Neural progenitor cell (in vitro differentiated cells): ENCODE results near the gene PPFIA2.

Experiments
- EZH2 ChIP-seq: fragments of 200-600 bp; sonication (generic); IDR thresholded peaks from 2 replicates; pipeline ENCODE4 v1.6.1; 2017; ENCODE audit warnings: antibody characterized with exemption, mild to moderate bottlenecking, moderate library complexity
- EZH2phosphoT487 ChIP-seq: fragments of 200-600 bp; sonication (generic); IDR thresholded peaks from 2 replicates; pipeline ENCODE4 v1.6.1; 2017; ENCODE audit warnings: antibody characterized with exemption
- TF ChIP-seq, protein P1 (sequence below): fragments of 200-600 bp; sonication (generic); IDR thresholded peaks from 2 replicates; pipeline ENCODE4 v1.5.1; 2017; ENCODE audit warnings: antibody characterized with exemption, mild to moderate bottlenecking

DNA sequence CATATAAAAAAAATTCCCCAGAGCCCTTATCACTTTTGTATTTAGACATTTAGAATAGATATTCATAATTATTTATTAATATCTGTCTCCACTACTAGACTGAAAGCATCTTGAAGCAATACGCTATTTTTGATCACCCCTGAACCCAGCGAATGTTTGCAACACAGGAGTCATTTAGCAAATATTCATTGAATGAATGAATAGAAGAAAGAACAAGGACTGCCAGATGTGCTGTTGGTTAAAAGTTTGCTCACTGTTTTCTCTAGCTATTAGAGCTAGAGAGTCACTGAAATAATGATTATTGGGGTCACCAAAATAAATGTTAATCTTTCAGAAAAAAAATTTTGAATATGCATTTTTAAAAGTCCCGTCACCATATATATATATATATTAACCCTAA lies 506.9 kb downstream of the PPFIA2 start:
- TF ChIP-seq, protein P1, sequence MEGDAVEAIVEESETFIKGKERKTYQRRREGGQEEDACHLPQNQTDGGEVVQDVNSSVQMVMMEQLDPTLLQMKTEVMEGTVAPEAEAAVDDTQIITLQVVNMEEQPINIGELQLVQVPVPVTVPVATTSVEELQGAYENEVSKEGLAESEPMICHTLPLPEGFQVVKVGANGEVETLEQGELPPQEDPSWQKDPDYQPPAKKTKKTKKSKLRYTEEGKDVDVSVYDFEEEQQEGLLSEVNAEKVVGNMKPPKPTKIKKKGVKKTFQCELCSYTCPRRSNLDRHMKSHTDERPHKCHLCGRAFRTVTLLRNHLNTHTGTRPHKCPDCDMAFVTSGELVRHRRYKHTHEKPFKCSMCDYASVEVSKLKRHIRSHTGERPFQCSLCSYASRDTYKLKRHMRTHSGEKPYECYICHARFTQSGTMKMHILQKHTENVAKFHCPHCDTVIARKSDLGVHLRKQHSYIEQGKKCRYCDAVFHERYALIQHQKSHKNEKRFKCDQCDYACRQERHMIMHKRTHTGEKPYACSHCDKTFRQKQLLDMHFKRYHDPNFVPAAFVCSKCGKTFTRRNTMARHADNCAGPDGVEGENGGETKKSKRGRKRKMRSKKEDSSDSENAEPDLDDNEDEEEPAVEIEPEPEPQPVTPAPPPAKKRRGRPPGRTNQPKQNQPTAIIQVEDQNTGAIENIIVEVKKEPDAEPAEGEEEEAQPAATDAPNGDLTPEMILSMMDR, result no peak
- TF ChIP-seq EZH2, result no peak
- TF ChIP-seq EZH2phosphoT487, result no peak
